MM.1S (cell line): ENCODE results near the gene ORAI2.

ENCODE experiments used
- DNase-seq: peaks from one replicate; pipeline ENCODE4 v3.0.0-alpha.2; 2015
- H2AFZ ChIP-seq: fragments of 300-600 bp; sonication (generic); 2 replicates; pipeline ENCODE4 v1.6.0; 2016; ENCODE audit warnings: antibody characterized with exemption, low read length
- H3F3A ChIP-seq: fragments of 300-600 bp; sonication (generic); 2 replicates; pipeline ENCODE4 v1.6.1; 2016; ENCODE audit warnings: mild to moderate bottlenecking, antibody characterized with exemption, low read length, moderate library complexity, mixed read lengths; ENCODE audit not compliant: insufficient read depth
- H3K27ac ChIP-seq: fragments of 300-600 bp; sonication (generic); 2 replicates; pipeline ENCODE4 v1.5.1; 2016; ENCODE audit warnings: mild to moderate bottlenecking, low read length
- H3K27me3 ChIP-seq: fragments of 300-600 bp; sonication (generic); replicated peaks from 2 replicates; pipeline ENCODE4 v1.6.0; 2016; ENCODE audit warnings: low read length; ENCODE audit not compliant: insufficient read depth
- H3K36me3 ChIP-seq: fragments of 300-600 bp; sonication (generic); replicated peaks from 2 replicates; pipeline ENCODE4 v1.6.1; 2016; ENCODE audit warnings: mild to moderate bottlenecking, low read length, mixed read lengths; ENCODE audit not compliant: insufficient read depth
- H3K4me1 ChIP-seq: fragments of 300-600 bp; sonication (generic); 2 replicates; pipeline ENCODE4 v1.6.1; 2016; ENCODE audit warnings: low read length, mixed read lengths
- H3K4me2 ChIP-seq: fragments of 300-600 bp; sonication (generic); 2 replicates; pipeline ENCODE4 v1.6.0; 2016; ENCODE audit warnings: low read depth, low read length
- H3K4me3 ChIP-seq: fragments of 300-600 bp; sonication (generic); 2 replicates; pipeline ENCODE4 v1.5.1; 2016; ENCODE audit warnings: low read length, mixed read lengths
- H3K79me2 ChIP-seq: fragments of 300-600 bp; sonication (generic); 2 replicates; pipeline ENCODE4 v1.6.1; 2016; ENCODE audit warnings: mixed run types, low read length, mixed read lengths
- H3K9ac ChIP-seq: fragments of 300-600 bp; sonication (generic); 2 replicates; pipeline ENCODE4 v1.6.1; 2016; ENCODE audit warnings: low read length, mixed read lengths
- H3K9me2 ChIP-seq: fragments of 300-600 bp; sonication (generic); replicated peaks from 2 replicates; pipeline ENCODE4 v1.6.1; 2016; ENCODE audit warnings: mild to moderate bottlenecking, low read length, mixed read lengths; ENCODE audit not compliant: insufficient read depth
- H3K9me3 ChIP-seq: fragments of 300-600 bp; sonication (generic); replicated peaks from 2 replicates; pipeline ENCODE4 v1.6.1; 2016; ENCODE audit warnings: mild to moderate bottlenecking, low read length, mixed read lengths; ENCODE audit not compliant: insufficient read depth
- H4K20me1 ChIP-seq: fragments of 300-600 bp; sonication (generic); 2 replicates; pipeline ENCODE4 v1.6.1; 2016; ENCODE audit warnings: mild to moderate bottlenecking, low read length, moderate library complexity, mixed read lengths; ENCODE audit not compliant: insufficient read depth
- EZH2 ChIP-seq: fragments of 300-600 bp; sonication (generic); optimal IDR thresholded peaks from 2 replicates; pipeline ENCODE3; 2017; ENCODE audit warnings: low read depth, mild to moderate bottlenecking, antibody characterized with exemption, low read length, mixed read lengths
- EZH2phosphoT487 ChIP-seq: fragments of 300-600 bp; sonication (generic); IDR thresholded peaks from 2 replicates; pipeline ENCODE4 v1.6.1; 2018; ENCODE audit warnings: antibody characterized with exemption, low read length
- TF ChIP-seq, protein P1 (sequence below): fragments of 300-600 bp; sonication (generic); IDR thresholded peaks from 2 replicates; pipeline ENCODE4 v1.5.1; 2016; ENCODE audit warnings: antibody characterized with exemption, low read length, mixed read lengths

ORAI2 gene

DNA sequence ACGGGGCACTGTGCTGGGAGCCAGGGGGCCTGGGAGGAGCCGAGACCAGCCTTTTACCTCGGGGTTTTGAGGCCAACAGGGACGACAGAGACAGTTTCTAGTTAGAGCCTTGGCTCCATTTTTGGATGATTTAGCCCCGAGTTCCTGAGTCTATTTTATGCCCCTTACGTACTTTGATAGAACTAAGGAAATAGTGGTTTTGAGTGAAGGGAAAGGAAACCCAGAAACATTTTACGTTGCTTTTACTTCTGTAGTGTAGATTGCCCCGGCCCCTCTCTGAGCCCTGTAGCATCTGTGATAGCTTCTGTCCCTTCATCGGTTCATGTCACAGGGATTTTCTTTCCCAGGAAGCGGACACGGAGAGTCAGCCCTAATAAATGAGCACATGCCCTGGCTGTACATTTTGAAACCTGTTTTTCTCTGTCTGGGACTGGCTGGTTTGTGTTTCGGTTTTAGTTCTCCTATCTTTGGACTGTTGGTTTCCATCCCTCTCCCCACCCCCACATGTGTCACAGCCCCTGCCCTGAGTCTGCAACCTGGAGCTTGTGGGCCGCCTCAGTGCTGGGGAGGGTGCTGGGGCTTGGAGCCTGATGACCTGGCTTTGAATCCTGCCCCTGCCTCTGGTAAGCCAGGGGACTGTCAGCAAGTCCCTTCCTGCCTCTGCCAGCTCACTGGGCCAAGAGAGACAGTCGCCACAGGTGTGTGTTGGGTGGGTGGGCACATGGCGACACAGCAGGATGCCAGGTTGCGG is 6.9 kb upstream of the ORAI2 start:
- Histone ChIP-seq H3F3A (peaks cover 46% of the 10 kb centered on the region), H3K4me3 (peak overlapping the region; percentile 49), H2AFZ (no peak overlapping the region), H3K27ac (peak overlapping the region; percentile 98), H3K9me2 (no peaks in the 10 kb centered on the region), H3K4me2 (peak overlapping the region; percentile 84), H3K27me3 (no peaks in the 10 kb centered on the region), H3K9me3 (no peaks in the 10 kb centered on the region), H3K79me2 (peaks cover 27% of the 10 kb centered on the region), H3K4me1 (peaks cover 67% of the 10 kb centered on the region), H4K20me1 (no peaks in the 10 kb centered on the region), H3K9ac (peak overlapping the region; percentile 93), H3K36me3 (no peaks in the 10 kb centered on the region; the same call in 1 of the 2 replicates)
- peak; percentile 95 for DNase-seq
- TF ChIP-seq, protein P1, sequence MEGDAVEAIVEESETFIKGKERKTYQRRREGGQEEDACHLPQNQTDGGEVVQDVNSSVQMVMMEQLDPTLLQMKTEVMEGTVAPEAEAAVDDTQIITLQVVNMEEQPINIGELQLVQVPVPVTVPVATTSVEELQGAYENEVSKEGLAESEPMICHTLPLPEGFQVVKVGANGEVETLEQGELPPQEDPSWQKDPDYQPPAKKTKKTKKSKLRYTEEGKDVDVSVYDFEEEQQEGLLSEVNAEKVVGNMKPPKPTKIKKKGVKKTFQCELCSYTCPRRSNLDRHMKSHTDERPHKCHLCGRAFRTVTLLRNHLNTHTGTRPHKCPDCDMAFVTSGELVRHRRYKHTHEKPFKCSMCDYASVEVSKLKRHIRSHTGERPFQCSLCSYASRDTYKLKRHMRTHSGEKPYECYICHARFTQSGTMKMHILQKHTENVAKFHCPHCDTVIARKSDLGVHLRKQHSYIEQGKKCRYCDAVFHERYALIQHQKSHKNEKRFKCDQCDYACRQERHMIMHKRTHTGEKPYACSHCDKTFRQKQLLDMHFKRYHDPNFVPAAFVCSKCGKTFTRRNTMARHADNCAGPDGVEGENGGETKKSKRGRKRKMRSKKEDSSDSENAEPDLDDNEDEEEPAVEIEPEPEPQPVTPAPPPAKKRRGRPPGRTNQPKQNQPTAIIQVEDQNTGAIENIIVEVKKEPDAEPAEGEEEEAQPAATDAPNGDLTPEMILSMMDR, result no peak
- TF ChIP-seq EZH2 (no peak), EZH2phosphoT487 (no peak)

DNA sequence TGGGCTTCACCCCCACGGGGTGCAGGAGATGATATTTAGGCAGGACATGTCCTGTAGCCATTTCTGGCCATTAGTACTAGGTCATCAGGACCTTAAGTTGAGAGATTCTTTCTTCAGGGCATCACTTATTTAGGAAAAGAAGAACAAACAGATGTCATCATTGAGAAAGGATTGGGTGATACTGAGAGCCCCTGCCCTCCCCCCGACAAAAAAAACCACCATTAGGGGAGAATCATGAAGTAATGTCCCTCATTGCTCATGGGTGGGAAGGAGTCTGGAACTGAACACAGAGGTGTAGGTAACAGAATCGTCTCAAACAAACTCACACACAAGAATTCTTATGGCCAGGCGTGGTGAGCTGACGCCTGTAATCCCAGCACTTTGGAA is 6.4 kb upstream of the ORAI2 start:
- TF ChIP-seq EZH2, result no peak
- TF ChIP-seq EZH2phosphoT487, result no peak
- TF ChIP-seq, protein P1, result no peak
- Histone ChIP-seq H4K20me1 (no peaks in the 10 kb centered on the region), H3K9me2 (no peaks in the 10 kb centered on the region), H3K4me3 (peak overlapping the region; percentile 49), H3K9me3 (no peaks in the 10 kb centered on the region), H2AFZ (no peak overlapping the region), H3K36me3 (no peaks in the 10 kb centered on the region), H3K9ac (peak overlapping the region; percentile 93), H3K27me3 (no peaks in the 10 kb centered on the region), H3K4me2 (peak overlapping the region; percentile 84), H3F3A (peaks cover 52% of the 10 kb centered on the region), H3K4me1 (peaks cover 73% of the 10 kb centered on the region), H3K27ac (peak overlapping the region; percentile 98), H3K79me2 (peaks cover 27% of the 10 kb centered on the region)
- DNase-seq, result no peak

DNA sequence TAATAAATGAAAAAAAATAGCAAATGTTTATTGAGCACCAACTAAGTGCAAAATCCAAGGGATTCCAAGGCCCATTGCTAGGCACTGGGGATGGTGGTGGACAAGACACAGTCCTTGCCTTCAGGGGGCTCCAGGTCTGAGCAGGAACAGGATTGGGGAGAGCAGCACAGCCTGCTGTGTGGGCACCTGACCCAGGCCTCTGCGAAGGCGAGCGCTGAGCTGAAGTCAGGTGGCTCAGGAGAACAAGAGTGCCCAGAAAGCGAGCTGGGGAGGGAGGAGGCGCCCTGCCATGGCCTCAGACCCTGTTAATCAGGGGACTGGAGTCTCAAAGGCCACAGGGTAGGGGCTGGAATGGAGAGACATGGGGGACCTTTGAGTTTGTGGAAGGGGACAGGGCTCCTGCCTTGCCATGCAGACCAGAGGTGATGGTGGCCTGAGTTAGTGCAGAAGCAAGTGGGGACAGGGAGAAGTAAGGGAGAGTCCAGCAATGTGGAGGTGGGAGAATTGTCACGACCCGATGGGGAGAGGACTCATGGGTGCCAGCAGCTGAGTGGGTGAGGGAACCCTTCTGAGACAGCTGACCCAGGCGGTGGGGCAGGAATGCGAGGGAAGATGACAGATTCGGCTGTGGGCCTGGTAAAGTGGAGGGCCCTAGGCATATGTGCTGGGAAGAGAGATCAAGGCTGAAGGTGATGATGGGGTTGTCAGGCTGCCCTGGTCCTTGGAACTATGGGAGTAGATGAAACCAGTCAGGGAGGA is 4.1 kb upstream of the ORAI2 start:
- Histone ChIP-seq H3K4me1 (peaks cover 70% of the 10 kb centered on the region), H4K20me1 (no peaks in the 10 kb centered on the region), H3K9me3 (no peaks in the 10 kb centered on the region), H3K9ac (no peak overlapping the region), H3K79me2 (peaks cover 36% of the 10 kb centered on the region), H2AFZ (no peak overlapping the region), H3K4me2 (no peak overlapping the region), H3K27me3 (no peaks in the 10 kb centered on the region), H3K4me3 (no peak overlapping the region), H3K27ac (no peak overlapping the region), H3K36me3 (no peaks in the 10 kb centered on the region), H3F3A (peaks cover 46% of the 10 kb centered on the region), H3K9me2 (no peaks in the 10 kb centered on the region)
- TF ChIP-seq EZH2phosphoT487 (no peak), EZH2 (no peak)
- TF ChIP-seq, protein P1, result no peak
- DNase-seq, result no peak
